Amniotic stem cell (primary cell): ENCODE data around the gene FAM25G.
"Not testable (repeated sequence)": the region's sequence is repeated elsewhere in the genome, so short reads cannot be mapped to it uniquely, and the experiment has no call there.

Experiments used
- DNase-seq: peaks from one replicate; lab custom pipeline; 2025; lab: John Stamatoyannopoulos, UW

The FAM25G gene

DNA sequence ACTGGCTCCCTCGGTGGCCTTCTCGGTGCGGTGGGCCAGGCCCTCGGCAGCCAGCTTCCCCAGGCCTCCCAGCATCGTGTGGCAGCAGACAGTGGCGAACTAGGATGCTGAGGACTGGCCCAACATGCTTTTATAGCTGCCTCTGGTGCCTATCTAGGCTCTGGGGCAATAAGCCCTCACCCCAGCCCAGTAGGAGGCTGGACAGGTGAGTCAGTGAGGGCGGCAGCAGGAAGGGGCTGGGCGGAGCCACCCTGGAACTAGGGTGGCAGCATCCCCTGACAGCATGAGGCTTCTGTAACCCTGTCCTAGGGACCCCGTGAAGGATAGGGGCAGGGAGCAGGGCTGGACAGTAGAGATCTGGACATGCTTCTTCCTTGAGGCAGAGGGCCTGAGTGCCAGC, at the start of gene FAM25G:
TSS of gene FAM25G (minus strand) at position 101 of the 400 bp plus-strand sequence. CDS start at position 75, 26 bp downstream.
- not testable (repeated sequence) for DNase-seq

DNA sequence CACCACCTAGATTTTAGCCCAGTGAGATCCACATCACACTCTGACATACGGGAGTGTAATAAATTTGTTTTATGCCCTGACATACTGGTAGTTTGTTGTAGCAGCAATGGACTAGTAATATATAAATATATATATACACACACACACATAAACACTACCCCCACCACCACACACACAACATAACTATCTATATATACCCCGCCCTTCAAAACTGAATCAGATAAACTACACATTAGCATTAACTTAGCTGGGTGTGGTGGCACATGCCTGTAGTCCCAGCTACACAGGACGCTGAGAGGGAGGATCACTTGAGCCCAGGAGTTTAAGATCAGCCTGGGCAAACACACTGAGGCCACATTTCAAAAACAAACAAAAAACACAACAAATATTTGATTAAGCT, 44.9 kb upstream of the FAM25G start:
- not testable (repeated sequence) for DNase-seq

DNA sequence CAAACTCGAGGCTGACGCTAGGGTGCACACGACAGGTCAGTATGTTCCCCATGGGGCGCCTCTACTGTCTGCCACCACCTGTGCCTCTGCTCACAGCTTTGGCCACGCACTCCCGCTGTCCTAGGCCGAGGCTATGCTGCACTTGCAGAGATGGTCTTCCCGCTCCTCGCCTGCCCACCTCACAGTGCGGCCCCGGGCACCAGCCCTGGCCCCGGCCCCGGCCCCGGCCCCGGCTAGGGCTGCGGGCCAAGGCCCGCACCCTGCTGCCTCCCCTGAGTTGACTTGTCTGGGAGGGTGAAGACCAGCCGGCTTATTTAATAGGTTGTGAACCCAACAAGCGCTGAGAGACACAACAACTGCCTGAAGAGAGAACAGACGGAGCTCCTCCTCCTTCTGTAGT, 32.0 kb upstream of the FAM25G start, which contains the start of gene AGAP9:
TSS of gene AGAP9 (minus strand) at position 164 of the 400 bp plus-strand sequence. CDS start at position 52, 112 bp downstream.
- DNase-seq: not testable (repeated sequence)

DNA sequence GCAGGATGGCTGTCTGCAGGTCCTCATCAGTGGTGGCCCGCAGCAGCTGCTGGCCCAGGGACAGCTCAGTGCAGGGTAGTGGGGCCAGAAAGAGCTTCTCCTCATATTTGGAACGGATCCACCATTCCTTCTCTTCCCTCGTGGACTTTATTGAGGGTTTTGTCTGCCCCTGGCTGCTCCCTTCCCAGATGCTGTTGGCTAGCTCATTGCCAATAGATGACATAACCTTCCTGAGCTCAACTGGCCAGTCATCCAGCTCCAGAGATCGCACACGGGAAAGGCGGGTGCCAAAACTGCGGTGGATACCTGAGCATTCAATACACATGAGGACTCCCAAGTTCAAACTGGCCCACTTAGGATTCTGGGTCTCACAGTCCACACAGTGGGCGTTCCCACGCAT, 10.8 kb upstream of the FAM25G start:
- not testable (repeated sequence) for DNase-seq

DNA sequence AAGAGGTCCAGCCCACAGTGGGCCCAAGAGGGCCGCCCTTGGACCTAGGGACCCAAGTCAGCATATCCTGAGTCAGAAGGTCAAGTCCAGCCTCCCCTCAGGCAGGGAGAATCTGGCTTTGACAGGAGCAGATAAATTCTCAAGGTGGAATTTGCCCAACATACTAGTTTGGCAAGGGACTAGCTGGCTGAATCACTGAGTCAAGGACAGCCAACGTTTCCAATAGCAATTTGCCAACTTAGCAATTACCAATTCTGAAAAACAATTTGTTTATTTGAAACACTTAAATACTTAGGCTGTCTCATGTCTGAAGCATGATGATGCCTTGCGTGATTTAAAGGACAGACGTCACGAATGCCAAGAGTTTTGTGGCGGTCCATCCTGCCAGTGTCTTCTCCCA, 2.7 kb upstream of the FAM25G start:
- DNase-seq: not testable (repeated sequence)

DNA sequence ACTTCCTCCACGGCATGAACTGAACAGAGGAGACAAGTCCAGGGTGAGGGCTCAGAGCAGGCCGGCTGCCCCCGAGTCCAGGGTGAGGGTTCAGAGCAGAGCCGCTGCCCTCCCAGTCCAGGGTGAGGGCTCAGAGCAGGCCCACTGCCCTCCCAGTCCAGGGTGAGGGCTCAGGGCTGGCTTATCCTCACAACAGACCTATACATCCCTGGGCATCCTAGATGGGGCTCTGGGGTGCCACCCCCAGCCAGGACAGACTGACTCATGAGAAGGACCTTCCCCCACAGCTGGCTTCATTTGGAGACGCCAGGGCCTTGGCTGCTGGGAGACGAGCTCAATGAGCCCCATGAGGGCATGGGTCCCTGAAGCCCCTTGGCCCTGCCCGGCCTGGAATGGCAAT, 1.9 kb downstream of the FAM25G start:
- DNase-seq: not testable (repeated sequence)

DNA sequence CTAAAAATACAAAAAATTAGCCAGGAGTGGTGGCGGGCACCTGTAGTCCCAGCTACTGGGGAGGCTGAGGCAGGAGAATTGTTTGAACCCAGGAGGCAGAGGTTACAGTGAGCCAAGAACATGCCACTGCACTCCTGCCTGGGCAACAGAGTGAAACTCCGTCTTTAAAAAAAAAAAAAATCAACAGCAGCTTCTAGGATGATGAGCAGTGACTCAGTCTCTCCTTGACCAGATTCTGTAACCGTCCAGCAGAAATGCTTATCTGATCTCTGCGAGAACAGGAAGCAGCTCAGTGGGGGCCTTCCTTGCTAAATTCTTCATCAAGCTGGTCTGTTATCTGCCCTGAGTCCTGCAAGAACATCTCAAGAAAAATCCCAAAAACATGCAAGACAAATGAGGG, 5.6 kb downstream of the FAM25G start:
- not testable (repeated sequence) for DNase-seq

DNA sequence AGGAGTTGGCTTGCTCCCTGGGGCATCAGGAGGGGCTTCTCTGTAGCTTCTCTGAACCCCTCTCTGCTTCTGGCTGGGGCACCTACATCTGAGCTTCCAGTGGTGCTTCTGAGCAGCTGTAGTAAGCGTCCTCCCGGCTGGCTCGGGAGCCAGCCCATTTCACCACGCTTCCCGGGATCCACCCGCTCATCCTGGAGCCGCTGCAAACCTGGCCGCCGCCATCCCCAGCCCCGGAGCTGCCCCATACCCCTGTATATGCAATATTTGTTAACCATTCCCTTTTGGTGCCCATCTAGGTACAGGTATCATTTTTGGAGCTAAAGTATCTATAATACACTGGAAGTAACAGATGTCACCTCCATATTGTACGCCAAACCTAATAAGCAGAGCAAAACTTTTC, 6.7 kb downstream of the FAM25G start:
- DNase-seq: not testable (repeated sequence)

DNA sequence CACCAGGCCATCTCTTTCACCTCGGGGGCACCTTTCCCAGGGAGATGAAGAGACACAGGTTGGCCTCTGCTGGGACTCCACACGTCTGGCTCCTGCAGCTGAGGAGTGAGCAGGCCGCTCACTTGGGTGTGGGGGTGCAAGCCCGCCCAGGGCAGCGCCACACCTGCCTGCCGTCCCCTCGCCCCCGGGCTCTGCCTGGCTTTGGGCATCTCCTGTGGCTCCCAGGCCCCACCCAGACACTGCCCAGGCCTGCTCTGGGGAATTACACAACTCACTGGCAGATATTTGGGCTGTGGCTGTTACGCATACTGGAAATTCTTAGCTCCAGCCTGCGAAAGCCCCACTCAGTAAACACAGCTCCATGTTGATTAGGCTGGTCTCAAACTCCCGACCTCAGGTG, 7.6 kb downstream of the FAM25G start, which contains the start of gene ANXA8:
TSS of gene ANXA8 (minus strand) at position 193 of the 400 bp plus-strand sequence. CDS start at position 11, 182 bp downstream.
- not testable (repeated sequence) for DNase-seq

DNA sequence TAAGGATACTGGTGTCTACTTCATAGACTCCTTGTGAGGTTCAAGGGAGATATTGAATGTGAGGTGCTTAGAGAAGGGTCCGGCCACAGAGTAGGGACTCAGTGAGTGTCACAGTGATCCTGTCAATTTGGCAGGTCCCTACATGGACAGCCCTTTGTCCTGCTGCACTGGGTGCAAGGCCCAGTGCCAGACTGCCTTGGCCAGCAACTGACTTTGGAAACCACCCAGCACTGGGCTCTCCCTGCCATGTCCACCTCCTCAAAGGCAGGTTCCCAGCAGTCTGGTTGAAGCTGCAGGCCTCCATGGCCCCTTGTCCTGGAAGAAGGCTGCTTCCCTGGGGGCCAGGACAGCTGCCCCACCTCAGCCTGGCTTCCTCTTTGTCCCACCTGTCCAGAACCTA, 9.1 kb downstream of the FAM25G start:
- not testable (repeated sequence) for DNase-seq

DNA sequence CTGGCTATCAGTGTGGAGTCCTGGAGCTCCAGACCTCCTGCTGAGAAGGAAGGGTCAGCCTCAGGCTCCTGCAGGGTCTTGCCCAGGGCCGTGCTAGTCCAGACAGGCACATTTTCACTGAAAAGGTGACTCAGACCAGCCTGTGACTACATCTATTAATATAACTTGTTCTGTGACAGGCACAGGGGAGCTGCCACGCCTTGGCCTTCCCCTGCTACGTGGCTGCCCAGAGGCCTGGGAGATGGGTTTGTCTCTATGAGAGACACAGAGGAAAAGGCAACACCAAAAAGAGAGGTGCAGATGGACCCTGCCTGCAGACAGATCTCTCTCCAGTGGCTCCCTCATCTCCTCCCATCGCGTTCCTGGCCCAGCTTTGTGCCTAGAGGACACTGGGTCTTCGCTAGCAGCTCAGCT, 9.7 kb downstream of the FAM25G start:
- DNase-seq: not testable (repeated sequence)

DNA sequence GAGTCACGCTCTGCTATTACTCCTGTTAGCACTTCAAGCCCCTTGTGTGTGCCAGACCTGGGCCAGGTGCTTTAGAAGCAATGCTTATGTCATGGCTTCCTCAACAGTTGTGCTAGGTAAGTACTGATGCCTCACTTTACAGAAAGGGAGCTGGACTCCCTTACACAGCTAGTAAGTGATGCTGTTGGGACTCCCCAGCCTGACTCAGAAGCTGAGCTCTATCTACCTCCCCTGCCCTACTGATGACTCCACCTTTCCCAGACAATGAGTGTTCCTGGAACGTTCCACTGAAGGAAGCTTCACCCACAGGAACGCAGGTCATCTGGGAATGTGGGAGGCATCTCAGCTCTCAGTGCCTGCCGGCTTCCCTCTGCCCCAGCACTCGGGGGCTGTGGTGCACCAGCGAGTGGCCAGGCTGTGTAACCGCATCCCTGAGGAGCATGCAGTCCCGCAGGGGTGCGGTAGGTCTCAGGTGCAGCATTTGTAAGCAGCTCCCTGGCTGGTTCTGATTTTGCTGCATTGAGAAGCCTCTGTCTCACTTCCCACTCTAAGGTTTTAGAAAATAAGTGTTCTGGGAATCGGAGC, 10.2 kb downstream of the FAM25G start:
- DNase-seq: not testable (repeated sequence)

DNA sequence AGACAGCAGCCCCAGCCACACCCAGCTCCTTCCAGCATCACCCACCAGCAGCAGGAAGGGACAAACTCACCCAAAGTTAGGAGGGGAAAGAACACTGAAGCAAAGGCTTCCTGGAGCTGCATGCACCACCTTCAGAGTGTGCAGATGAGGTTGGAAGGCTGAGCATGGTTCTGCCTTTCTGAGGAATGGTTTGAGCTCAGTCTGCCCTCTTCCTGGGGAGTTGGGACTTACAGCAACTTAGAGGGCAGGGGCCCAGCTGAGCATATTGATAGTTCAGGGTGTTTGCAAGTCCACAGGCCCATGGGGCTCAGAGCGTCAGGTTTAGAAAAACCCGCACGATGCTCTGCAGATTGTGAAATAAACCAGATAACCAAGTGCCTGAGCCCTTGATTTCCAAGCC, 11.4 kb downstream of the FAM25G start:
- not testable (repeated sequence) for DNase-seq

DNA sequence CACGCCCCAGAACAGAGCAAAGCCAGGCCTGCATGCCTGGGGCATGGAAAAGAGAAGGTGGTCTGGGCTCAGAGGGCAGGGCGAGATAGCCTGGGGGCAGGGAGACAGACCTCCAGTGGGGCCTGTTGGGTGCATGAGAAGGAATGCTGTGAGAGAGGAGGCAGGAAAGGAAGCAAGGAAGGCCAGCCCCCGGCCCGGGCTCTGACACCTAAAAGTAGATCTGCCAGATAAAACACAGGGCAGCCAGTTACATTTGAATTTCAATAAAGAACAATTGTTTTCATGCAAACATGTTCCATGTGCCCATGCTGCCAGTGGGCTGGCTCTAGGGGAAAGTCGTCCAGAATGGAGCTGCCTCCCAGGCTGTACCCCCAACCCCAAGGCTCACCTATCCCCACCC, 13.4 kb downstream of the FAM25G start:
- not testable (repeated sequence) for DNase-seq

DNA sequence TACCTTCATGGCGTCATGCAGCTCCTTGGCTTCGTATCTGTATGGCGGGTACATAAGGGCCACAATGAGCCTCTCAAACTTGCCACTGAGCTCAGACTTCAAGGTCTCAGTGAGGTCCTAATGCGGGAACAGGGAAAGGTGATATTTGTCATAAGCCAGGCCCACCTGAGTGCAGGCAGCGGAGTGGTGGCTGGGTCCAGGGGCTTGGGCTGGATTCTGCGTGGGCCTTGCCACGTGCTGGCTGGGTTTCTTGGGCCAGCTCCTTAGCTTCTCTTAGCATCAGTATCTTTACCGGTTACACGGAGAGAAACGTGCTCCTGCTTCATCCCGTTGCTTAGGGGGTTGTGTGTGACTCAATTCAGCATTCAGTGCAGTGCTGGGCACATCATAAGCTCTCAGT, 14.4 kb downstream of the FAM25G start:
- DNase-seq: not testable (repeated sequence)

DNA sequence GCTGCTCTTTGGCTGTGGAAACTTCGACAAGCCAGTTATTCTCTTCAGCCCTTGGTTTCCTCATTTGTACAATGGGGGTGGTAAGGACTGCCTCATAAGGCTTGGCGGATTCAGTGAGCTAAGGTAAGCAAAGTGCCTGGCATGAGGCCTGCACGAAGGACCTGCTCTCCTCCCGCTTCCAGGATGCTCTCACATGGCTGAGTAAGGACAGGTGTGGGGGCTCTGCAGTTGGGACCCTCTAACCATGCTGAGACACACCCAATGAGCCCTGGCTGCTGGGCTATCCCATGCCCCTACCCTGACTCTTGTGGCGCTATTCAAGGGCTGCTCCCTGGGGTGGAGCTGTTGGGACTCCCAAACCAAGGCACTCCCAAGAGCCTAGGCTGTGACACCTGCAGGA, 16.4 kb downstream of the FAM25G start:
- not testable (repeated sequence) for DNase-seq

DNA sequence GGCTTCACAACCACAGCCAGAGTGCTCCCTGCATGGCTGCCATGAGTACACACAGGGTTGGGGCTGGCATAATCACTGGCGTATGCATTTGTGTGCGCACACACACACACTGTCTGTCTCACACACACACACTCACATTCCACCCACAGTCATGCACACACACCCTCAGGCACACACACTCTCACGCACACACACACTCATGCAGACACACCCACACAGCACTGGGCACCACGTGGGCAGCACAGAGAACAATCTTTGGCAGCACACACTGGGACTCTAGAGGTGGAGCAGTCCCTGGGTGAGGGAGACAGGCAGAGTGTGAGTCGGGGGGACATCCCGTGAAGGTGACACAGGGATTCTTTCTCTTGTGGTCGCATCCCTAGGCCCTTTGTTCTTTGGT, 18.0 kb downstream of the FAM25G start:
- not testable (repeated sequence) for DNase-seq

DNA sequence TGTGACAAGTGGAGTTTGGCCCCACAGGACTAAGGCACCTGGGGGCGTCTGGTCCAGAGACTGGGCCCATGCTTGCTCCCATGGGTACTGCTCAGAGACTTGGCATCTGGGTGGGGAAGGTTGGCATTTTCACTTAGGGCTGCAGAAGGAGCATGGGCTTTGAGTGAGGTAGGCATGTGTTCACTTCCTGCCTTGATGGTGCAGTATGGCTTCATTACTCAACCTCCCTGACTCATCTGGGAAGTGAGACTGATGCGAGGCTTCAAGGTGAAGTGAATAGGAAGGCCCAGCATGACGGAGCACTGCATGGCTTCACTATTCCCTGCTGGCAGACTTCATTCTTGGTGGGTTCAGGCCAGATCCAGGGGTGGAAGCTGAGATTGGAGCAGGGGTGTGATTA, 18.9 kb downstream of the FAM25G start:
- not testable (repeated sequence) for DNase-seq

DNA sequence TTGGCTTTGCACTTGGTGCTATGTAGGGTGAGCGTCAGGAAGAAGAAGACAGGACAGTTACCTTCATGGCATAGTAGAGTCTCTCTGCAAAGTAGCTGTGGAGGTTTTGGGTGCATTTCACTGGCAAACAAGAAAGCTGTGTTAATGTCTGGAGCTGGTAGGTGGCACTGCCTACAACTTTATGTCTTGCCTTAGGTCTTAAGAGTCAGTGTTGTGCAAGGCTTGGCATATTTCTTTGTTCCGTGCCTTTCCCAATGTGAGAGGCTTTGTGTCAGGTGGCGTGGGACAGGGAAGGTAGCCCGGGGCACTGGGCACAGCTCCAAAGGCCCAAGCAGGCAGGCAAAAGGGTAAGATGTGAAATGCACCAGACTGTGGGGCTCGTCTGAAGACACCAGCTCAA, 19.4 kb downstream of the FAM25G start:
- not testable (repeated sequence) for DNase-seq

DNA sequence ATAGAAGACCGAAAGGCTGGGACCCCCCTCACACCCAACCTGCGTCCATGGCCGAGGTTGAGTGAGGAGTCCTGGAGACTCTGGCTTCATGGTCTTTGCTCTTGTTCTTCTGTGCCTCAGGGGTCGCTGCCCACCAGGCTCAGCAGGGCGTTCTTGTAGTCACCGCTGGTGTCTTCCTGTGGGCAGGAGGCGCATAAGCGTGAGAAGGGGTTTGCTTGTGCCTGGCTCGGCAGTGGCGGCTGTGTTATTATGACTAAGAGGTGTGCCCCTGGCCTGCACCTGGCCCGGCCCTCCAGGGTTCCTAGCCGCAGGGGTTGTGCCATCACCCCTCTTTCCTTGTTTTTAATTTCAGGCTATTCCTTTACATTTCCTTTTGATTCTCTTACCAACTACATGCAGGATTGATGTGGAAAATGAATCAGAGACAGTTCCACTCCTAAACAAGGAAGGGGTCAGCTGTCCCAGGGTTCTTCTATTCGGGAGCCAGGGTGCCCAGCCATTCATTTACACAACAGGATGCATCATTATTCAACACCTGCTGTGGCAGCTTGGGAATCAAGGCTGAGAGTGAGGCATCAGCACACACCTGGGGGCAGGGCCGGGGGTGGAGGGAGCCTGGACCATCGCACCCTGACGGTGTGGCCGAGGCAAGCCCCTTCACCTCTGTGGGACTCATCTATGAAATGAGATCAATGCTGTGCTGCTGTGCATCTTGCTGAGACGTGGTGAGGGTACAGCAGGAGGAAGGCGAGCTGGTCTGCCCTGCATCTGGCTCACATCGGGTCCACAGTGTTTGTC, 22.6 kb downstream of the FAM25G start:
- not testable (repeated sequence) for DNase-seq

DNA sequence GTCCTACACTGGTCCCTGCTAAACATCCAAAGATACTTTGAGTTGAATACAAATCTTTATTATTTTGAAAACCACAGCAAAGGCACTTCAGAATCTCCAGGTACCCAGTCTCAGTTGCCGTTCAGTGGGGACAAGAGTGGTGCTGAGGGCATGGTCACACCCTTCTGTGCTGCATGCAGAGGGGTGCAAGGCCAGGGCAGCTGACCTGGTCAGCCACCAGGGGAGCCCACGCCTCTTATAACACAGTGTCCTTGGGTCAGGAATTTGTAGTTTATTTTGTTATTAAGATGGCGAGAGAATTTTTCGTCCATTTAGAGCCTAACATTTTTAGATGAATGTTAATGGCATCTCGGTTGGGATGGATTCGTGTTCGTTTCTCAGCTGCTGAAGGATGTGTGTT, 23.5 kb downstream of the FAM25G start:
- not testable (repeated sequence) for DNase-seq

DNA sequence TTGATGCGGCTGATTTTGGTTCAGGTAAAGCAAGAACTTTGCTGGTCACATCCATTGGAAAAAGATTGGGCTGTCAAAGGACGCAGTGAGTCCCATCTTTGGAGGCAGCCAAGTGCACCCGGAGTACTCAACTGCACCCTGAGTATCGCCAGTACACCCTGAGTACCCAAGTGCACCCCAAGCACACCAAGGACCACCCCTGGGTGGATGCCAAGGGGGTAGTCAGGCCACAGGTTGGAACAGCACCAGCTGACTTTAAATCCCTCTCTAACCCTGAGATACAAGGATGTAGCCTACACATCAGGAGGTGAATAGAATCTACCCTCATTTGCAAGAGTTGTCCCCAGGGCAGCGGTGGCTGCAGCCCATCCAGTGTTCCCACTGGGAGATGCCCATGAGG, 24.0 kb downstream of the FAM25G start:
- not testable (repeated sequence) for DNase-seq
